Gastroesophageal sphincter (tissue), 4 donors: ENCODE measurements around the gene N4BP2. TPM values are rescaled to one million over a fixed set of nuclear protein-coding genes. Genes with fewer than 3 reads are reported as not detected.

Source experiments
- ATAC-seq: fragments of 150-250 bp; one replicate; pipeline ENCODE4 v1.9.1; 2016; ENCODE audit warnings: mild to moderate bottlenecking, moderate library complexity
- H3K27ac ChIP-seq, 4 donors: fragments of 200-600 bp; sonication (generic) in 3 of 4; 1 replicate in 3 of 4; 2 replicates in 1 of 4; pipeline ENCODE4 v1.5.1; 2016 to 2019
- H3K27me3 ChIP-seq: fragments of 200-600 bp; sonication (generic); one replicate; pipeline ENCODE4 v1.5.1; 2019
- H3K36me3 ChIP-seq, 2 donors: fragments of 200-600 bp; sonication (generic); one replicate each; pipeline ENCODE4 v1.5.1; 2019; ENCODE audit warnings: control low read depth in 1 of 2
- H3K4me1 ChIP-seq, 3 donors: fragments of 200-600 bp; sonication (generic); 1 replicate in 2 of 3; 2 replicates in 1 of 3; pipeline ENCODE4 v1.5.1; 2016 to 2019; ENCODE audit warnings: control low read depth in 2 of 3
- H3K4me3 ChIP-seq, 2 donors: fragments of 200-600 bp; sonication (generic); one replicate each; pipeline ENCODE4 v1.5.1; 2019; ENCODE audit warnings: mild to moderate bottlenecking in 1 of 2, moderate library complexity in 1 of 2
- H3K9me3 ChIP-seq, 3 donors: fragments of 200-600 bp; sonication (generic); one replicate each; pipeline ENCODE4 v1.5.1; 2017 to 2019; ENCODE audit warnings: control low read depth in 2 of 3
- EP300 ChIP-seq: sonication (generic); formaldehyde crosslinking; IDR thresholded peaks from one replicate; pipeline ENCODE4 v1.6.1; 2017; ENCODE audit warnings: antibody characterized with exemption, mild to moderate bottlenecking
- POLR2A ChIP-seq, 2 donors: fragments of 450-650 bp; IDR thresholded peaks; one replicate each; pipeline ENCODE4 v1.6.1; 2017; ENCODE audit warnings: antibody characterized with exemption in 2 of 2, mild to moderate bottlenecking in 2 of 2, moderate library complexity in 1 of 2
- POLR2AphosphoS5 ChIP-seq: sonication (generic); formaldehyde crosslinking; IDR thresholded peaks from one replicate; pipeline ENCODE4 v1.6.1; 2017; ENCODE audit warnings: antibody characterized with exemption
- WGBS, 2 donors: methylation state at CpG; one replicate each; pipeline ENCODE4 v1.1.5; 2018; ENCODE audit warnings: low coverage in 1 of 2; 5-methylcytosine and 5-hydroxymethylcytosine counted together
- total RNA-seq, 4 donors: library from RNA; depleted of rRNA; stranded (reverse); fragments of >200 nt; gene quantifications; one replicate each; pipeline ENCODE4 v1.1.0, GENCODE V29; 2016
- TF ChIP-seq, protein P1 (sequence below), 4 experiments: fragments of 200-600 bp in 2 of 4; fragments of 450-650 bp in 2 of 4; sonication (generic) in 1 of 4; IDR thresholded peaks; one replicate each; pipeline ENCODE4 v1.5.1; 2017 to 2019; ENCODE audit warnings: antibody characterized with exemption in 4 of 4, mild to moderate bottlenecking in 2 of 4, moderate library complexity in 2 of 4

N4BP2 gene
- total RNA-seq, 4 donors from 2014 or later = 5.3 to 14.5 (median 7.3) TPM

DNA sequence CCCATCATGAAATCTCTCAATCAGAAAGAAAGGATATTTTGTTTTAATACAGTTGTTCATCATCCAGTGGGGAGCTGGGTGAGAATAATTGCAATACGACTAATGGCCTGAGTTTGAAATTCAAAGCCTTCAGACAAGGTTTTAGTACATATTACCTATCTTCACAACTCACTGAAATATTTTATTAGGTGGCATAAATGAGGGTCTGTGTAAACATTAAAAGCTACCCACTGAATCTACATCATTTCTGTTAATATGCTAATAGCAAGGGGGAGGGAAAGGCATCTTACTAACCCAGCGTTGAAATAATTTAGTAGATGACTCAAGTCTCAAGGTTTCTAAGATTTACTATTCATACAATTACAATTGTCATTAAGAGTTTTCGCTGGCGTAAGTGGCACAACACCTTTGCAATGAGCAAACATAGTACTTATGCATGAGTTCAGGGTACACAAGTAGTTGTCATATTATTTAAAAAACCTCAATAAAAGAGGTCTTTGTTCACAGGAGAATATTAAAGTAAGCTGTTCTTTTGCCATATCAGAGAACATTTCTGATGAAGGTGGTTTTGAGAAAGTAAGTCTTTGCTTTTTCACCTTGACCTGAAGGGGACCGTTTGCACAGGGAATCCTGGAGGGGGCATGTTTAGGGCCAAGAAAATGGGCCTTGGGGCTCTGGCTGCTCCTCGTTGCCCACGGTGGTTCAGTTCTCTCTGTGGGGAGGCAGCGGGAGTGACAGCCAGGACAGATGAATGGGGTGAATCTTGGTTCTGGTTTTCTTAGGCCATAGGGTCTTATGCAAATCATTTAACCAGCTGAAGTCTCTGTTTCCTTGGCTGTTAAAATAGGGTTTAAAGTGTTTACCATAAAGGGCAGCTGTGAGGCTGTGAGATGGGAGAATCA is 135.7 kb downstream of the N4BP2 start:
- Histone ChIP-seq H3K27ac (no peak overlapping the region), H3K4me3 (no peak overlapping the region), H3K27me3 (no peaks in the 10 kb centered on the region), H3K4me1 (no peaks in the 10 kb centered on the region), H3K9me3 (no peaks in the 10 kb centered on the region), H3K36me3 (no peaks in the 10 kb centered on the region)
- 86% methylated on average over 7 to 8 of the region's 8 CpGs for WGBS, 2 donors
- TF ChIP-seq EP300 (no peak), POLR2AphosphoS5 (no peak), POLR2A (IDR thresholded peaks at IDR 0.05) (no peak)
- TF ChIP-seq, protein P1, sequence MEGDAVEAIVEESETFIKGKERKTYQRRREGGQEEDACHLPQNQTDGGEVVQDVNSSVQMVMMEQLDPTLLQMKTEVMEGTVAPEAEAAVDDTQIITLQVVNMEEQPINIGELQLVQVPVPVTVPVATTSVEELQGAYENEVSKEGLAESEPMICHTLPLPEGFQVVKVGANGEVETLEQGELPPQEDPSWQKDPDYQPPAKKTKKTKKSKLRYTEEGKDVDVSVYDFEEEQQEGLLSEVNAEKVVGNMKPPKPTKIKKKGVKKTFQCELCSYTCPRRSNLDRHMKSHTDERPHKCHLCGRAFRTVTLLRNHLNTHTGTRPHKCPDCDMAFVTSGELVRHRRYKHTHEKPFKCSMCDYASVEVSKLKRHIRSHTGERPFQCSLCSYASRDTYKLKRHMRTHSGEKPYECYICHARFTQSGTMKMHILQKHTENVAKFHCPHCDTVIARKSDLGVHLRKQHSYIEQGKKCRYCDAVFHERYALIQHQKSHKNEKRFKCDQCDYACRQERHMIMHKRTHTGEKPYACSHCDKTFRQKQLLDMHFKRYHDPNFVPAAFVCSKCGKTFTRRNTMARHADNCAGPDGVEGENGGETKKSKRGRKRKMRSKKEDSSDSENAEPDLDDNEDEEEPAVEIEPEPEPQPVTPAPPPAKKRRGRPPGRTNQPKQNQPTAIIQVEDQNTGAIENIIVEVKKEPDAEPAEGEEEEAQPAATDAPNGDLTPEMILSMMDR (IDR thresholded peaks at IDR 0.05) = no peak
- no peak for ATAC-seq

GRCh38 chr4:40193016-40193571 is 136.4 kb downstream of the N4BP2 start:
- 45% methylated on average over 6 of the region's 11 CpGs; no CpG with 5 or more reads in 1 of the 2 donors for WGBS, 2 donors
- Histone ChIP-seq H3K36me3 (no peaks in the 10 kb centered on the region), H3K27me3 (no peaks in the 10 kb centered on the region), H3K9me3 (no peaks in the 10 kb centered on the region), H3K27ac (no peak overlapping the region), H3K4me1 (no peaks in the 10 kb centered on the region), H3K4me3 (no peak overlapping the region)
- TF ChIP-seq, protein P1 (IDR thresholded peaks at IDR 0.05) = no peak
- TF ChIP-seq POLR2AphosphoS5 = no peak
- no peak for TF ChIP-seq POLR2A (IDR thresholded peaks at IDR 0.05)
- no peak for TF ChIP-seq EP300
- no peak for ATAC-seq

GRCh38 chr4:40193578-40193977 is 136.9 kb downstream of the N4BP2 start:
- no peaks in the 10 kb centered on the region for H3K27me3 ChIP-seq
- H3K9me3 ChIP-seq = no peaks in the 10 kb centered on the region
- WGBS, 2 donors = 57 to 87% methylated on average over 1 to 3 of the region's 7 CpGs
- ATAC-seq = no peak
- no peaks in the 10 kb centered on the region for H3K36me3 ChIP-seq
- H3K4me1 ChIP-seq = no peaks in the 10 kb centered on the region
- H3K4me3 ChIP-seq = no peak overlapping the region
- TF ChIP-seq, protein P1 (IDR thresholded peaks at IDR 0.05) = no peak
- TF ChIP-seq POLR2AphosphoS5 = no peak
- TF ChIP-seq POLR2A (IDR thresholded peaks at IDR 0.05) = no peak
- TF ChIP-seq EP300 = no peak
- no peak overlapping the region for H3K27ac ChIP-seq

GRCh38 chr4:40194602-40195161 is 138.0 kb downstream of the N4BP2 start:
- Histone ChIP-seq H3K36me3 (no peaks in the 10 kb centered on the region), H3K9me3 (no peaks in the 10 kb centered on the region), H3K4me1 (no peaks in the 10 kb centered on the region), H3K4me3 (no peak overlapping the region), H3K27ac (no peak overlapping the region), H3K27me3 (no peaks in the 10 kb centered on the region)
- TF ChIP-seq EP300 (no peak), POLR2AphosphoS5 (no peak)
- no peak for ATAC-seq
- 13 to 62% methylated on average over 10 of the region's 14 CpGs for WGBS, 2 donors

- Histone ChIP-seq H3K4me1 (no peaks in the 10 kb centered on the region), H3K9me3 (no peaks in the 10 kb centered on the region), H3K27ac (no peak overlapping the region), H3K4me3 (no peak overlapping the region), H3K36me3 (no peaks in the 10 kb centered on the region), H3K27me3 (peaks cover 5% of the 10 kb centered on the region)
- ATAC-seq = no peak
- no peak for TF ChIP-seq EP300
- no peak for TF ChIP-seq POLR2A (IDR thresholded peaks at IDR 0.05)
- TF ChIP-seq, protein P1 (IDR thresholded peaks at IDR 0.05) = no peak
- TF ChIP-seq POLR2AphosphoS5 = no peak
- 93 to 100% methylated on average over 4 to 6 of the region's 10 CpGs for WGBS, 2 donors
Observed at GRCh38 chr4:40195182-40196177, 138.8 kb downstream of the N4BP2 start.
